ENCODE measurements around the gene CNOT1. TPM values are rescaled to one million over a fixed set of nuclear protein-coding genes. Genes with fewer than 3 reads are reported as not detected.
A peak's percentile ranks its signal among the peaks of the same experiment; 100 is the strongest.
"Not testable (repeated sequence)": the region's sequence is repeated elsewhere in the genome, so short reads cannot be mapped to it uniquely, and the experiment has no call there.

CNOT1 gene
- polyA plus RNA-seq, 10 donors = 77.5 to 111 (median 90.8) TPM

DNA sequence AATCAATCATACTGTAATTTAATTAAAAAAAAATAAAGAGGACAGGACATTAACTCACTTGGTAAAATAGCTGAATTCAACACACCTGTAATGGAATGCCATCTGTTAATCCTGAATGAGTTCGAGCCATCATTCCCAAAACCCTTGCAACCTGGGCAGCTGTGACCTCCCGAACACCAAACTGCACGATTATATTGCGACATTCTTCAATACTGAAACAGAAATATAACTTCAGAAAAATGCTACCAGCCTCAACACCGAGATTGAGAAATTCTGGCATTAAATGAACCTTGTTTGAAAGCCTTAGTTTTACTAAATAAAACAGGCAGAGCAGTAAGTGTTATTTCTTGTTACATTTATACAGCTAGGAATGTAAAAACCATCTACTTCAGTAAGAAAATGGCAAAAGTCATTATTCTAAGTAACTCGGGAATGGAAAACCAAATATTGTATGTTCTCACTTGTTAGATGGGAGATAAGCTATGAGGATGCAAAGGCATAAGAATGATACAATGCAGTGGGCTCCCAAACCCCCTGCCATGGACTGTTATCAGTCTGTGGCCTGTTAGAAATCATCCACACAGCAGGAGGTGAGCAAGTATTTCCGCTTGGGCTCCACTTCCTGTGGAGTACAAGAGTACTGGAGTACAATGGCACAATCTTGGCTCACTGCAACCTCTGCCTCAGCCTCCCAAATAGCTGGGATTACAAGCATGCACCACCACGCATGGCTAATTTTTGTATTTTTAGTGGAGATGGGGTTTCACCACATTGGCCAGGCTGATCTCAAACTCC lies 46.5 kb downstream of the CNOT1 start:
- no peak for DNase-seq

DNA sequence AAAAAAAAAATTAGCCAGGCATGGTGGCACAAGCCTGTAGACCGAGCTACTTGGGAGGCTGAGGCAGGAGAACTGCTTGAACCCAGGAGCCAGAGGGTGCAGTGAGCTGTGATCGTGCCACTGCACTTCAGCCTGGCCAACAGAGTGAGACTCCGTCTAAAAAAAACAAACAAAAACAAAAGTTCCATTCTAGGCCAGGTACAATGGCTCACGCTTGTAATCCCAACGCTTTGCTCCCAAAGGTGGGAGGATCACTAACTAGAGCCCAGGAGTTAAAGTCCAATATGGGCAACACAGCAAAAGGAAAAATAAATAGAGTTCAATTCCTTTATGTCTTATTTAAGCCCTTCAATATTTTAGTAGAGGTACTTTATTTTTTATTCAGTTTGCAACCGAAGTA lies 47.5 kb downstream of the CNOT1 start:
- no peak for DNase-seq

DNA sequence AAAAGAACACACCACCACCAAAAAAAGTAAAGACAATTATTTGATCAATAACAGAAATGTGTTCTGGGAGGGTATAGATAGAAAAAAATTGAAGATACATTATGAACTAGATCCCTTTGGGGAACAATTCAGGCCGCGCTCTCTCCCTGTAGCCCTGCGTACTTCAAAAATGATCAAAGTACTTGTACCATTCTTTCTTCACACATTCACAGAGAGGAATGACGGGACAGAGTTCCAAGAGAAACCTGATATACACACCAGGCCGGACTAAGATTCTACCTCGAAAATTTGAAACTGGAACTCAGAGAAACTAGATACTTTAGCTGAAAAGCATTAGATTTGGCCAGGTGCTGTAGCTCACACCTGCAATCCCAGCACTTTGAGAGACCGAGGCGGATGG lies 50.0 kb downstream of the CNOT1 start:
- no peak for DNase-seq

DNA sequence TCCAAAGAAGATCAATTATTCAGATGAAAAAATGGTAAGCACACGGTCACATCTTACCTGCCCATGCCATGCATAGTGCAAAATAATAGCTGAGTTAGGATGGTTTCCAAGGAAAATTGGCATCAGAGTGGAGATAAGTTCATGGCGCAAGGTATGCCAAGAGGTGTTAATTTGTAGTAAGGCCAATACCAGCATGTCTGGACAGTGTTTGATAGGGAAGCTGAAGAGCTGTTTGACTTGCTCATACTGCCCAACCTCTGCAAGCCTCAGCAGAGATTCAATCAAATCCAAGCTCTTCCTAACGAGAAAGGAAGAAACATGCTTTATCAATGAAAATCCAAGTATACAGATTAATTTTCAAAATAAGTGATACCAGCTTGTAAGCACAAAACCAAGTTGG lies 51.0 kb downstream of the CNOT1 start:
- no peak for DNase-seq

DNA sequence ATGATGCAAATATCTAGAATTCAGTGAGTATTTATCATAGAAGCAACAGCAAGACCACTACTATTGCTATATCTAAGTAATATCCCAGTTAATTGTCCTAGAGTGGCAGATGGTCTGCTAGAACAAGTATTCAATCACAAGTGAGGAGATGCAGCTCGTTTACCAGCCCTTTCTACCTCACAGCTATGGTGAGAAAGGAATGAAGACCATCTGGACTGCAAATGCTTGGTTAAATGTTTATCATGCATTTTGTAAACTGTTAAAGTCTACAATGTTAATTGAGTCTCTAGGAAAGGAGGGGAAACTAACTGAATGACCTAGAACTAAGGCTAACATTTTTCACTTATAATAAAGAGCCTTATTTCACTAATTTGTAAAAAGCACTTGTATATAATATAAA lies 52.5 kb downstream of the CNOT1 start:
- DNase-seq = no peak

DNA sequence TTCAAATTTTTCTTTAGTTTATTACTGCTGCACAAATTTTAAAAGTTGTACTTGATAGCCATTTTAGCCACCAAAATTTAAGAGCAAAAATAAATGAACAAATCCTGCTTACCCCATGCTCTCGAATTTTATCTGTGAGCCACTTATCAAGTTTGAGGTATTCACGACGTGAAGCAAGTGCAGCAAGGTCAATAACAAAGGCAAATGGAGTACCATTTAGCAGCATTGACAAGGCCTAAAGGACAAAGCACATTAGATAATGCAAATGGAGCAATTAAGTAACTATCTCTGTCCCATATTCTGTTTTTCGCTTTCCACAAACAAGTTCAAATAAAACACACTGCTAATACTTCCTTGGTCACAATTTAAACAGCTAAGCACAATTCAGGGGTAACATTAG lies 54.7 kb downstream of the CNOT1 start:
- DNase-seq = no peak

DNA sequence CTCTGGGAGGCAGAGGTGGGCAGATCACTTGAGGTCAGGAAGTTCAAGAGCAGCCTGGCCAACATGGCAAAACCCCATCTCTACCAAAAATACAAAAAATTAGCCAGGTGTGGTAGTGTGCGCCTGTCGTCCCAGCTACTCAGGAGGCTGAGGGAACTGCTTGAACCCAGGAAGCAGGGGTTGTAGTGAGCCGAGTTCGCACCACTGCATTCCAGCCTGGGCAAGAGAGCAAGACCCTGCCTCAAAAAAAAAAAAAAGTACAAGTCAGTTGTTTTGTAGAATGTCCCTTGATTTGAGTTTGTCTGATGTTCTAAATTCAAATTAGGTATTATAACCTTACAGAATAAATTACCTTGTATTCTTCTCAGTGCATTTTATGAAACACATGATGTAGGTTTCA lies 63.9 kb downstream of the CNOT1 start:
- DNase-seq = not testable (repeated sequence)

DNA sequence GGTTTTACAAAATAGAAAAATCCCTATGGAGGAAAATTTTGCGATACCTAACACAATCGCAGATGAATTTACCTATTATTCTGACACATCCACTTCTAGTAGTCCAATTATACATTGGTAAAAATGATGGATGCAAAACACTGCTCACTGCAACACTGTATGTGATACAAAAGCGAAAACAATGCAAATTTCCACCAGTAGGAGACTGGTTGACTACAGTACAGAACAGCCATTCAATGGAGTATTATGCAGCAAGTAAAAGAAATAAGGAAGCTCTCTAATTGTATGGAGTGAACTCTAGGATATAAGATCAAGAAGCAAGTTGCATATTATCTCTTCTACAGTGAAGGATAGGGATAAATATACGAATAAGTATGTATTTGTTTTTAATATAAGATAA lies 65.9 kb downstream of the CNOT1 start:
- no peak for DNase-seq

DNA sequence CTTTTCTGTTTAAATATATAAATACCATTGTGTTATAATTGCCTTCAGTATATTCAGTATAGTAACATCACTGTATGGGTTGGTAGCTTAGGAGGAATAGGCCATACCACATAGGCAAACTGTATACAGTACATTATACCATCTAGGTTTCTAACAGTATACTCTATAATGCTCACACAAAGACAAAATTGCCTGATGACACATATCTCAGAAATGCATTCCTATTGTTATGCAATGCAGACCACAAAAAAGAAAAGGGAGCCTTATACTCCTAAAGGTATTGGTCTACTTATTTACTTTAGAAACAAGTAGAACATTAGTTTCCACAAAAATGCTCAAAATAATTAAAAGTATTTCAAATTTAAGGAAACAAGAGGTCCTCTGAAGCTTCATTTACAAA lies 66.4 kb downstream of the CNOT1 start:
- peak in 1 of 3 donors; percentile 15 for DNase-seq

DNA sequence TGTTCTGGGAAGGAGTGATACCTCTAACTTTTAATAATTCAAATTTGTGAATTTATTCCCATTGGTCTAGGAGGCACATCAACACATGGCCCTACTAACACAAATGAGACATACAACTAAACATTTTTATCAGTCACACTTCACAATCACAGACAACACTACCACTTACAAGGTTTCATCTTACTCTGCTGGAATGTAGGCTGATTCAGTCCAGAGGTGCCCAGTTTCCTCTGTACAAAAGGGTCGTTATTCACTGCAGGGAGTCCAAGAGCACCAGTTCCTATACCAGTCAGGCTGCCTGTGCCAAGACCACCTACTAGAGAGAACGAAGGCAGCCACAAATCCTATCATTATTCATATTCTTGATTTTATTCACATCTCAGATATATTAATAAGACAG lies 72.9 kb downstream of the CNOT1 start:
- no peak for DNase-seq

DNA sequence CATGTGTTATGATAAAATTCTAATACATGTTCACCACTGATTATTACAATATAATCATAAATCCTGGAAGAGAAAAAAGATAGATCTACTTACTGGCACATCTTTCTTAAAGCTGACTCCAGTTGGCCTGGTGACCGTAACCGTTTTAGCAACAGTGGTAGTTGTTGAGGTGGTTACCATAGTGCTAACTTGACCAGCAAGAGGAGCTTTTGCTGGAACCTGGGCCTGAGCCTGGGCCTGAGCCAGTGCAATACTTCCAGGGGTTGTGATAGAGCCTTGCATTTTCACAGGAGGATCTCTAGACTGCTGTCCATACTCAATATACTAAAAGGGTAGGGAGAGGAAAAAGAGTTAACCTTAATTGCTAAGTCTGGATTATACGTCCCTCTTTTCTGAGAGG lies 78.1 kb downstream of the CNOT1 start:
- peak in 2 of 3 donors; percentile 24 to 29 for DNase-seq

DNA sequence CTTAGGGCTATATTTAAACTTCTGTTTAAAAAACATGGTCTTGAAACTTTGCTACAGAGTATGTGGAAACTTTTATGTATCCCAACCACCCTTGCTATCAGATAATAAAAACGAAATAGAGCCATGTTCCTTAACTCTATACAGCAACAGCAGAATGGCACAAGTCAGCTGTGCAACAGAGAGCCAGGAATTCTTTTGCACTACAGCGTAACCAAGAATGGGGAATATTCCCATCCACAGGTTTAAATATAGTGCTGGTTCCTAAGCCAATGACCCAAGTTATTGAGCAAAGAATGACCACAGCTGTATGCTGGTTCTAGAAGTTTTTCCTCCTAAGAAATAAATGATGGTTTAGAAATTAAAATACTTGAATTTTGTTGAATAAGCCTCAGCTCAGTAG lies 81.2 kb downstream of the CNOT1 start:
- no peak for DNase-seq

DNA sequence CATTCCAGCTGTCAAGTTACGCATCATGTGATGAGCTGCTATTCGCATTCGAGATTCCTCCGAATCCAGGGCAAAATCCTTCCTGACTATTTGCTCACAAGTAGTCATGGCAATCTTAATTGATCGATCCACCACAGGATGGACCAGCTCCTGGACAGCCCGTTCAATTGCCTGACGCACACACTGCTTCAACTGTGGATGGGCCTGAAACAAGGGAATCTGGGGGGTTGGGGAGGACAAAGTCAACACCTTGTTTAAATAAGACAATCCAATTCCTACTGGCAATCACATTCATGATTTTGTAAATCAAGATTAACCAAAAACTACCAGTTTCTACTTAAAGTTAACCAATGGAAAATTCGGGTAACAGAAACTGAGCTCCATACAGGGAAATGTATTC lies 85.9 kb downstream of the CNOT1 start:
- no peak for DNase-seq

DNA sequence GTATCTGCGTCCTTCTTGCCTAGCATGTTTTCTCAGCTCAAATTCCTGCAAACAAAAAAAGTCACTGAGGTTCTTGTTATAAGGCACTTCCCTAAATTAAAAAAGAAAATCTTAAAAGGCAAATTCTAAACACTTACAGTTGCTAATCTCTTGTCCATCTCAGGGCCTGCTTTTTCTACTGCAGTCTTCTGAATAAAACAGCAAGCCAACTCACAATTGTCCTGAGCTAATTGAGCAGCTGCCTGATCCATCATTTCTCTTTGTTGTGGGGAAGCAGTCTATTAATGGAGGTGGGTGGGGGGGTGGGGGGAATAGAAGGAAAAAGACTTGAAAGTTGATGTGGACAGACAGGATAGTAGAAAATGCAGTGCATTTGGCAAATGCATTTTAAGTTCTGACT lies 87.3 kb downstream of the CNOT1 start:
- no peak for DNase-seq

DNA sequence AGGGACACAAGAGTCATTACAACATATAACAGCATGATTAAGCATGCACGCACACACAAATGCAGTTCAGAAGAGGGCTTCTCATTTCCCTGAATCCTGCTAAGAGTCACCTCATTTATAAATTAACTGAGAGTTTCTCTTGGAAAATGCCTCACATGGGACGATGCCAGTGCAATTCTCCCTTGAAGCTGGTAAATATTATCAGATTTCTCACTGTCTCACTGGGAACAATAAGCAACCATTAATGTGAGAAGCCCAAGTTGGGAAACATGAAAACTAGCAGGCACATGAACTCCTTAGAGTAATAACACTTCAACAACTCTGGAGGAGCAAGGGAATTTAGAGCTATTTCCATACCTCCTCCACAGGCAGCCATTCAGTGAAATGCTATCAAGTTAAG lies 87.9 kb downstream of the CNOT1 start:
- DNase-seq = no peak

DNA sequence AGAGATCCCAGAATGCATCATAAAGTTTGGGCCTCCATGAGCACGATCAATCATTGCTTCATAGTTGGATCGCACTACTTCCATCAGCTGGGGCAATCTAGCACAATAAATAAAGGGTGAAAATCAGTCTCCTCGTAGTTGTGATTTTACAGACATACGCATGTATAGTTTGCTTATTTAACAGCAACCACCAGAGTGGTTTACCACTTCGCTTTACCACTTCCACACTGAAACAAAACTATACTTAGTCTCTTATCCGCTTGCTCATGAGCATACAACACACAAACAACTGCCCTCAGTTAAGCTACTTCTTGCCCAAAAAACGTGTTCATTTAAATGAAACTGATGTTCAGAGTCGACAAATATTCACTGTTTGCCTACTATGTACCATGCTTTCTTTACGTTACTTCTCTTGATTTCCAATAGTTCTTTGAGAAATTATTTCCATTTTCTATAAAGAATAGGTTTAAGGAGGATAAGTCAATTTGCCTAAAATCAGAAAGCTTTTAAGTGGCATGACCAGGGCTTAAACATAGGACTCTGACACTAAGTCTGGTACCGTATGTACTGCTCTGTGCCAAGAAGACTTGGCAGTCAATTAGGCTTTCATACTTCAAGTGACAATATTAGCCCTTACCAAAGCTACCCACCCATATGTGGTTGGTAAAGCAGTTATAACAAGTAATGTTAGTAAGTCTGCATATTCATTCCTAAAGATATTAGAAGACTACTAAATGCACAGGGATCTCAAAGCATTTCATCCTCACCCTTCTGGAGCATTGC lies 92.3 kb downstream of the CNOT1 start:
- DNase-seq = no peak

DNA sequence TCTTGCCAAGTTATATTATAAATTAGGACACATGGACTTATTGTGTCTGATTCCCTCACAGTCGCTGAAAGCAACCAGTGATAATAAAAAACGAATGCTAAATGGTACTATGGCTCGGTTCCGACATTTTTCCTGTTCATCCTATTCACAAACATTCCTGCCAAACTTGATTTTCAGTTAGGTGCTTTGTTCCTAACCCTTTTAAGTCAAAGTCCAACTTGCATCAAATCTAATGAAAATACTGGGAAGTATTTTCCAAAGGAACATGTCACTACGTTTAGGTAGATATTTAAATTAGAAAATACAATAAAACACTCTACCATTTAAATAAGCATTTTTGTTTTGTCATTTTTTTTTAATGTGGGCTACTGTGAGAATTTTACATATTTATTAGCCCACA lies 93.3 kb downstream of the CNOT1 start:
- DNase-seq = no peak

DNA sequence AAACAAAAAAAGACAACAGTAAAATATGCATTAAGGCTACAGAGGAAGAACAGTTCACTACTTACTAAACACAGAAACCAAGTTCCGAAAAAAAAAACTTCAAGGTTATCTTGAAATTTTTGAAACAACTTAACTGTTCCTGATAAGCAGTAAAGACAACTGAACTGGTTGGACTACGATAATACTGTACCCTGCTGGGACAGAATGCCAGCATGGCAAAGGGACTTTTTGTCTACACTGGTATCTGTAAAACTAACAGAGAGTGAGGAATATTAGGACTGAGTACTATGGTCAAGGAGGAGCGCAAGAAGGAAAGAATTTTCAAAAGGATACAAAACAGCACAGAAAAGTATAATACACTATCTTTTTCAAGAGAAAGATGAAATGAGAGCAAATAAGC lies 94.5 kb downstream of the CNOT1 start:
- no peak for DNase-seq

DNA sequence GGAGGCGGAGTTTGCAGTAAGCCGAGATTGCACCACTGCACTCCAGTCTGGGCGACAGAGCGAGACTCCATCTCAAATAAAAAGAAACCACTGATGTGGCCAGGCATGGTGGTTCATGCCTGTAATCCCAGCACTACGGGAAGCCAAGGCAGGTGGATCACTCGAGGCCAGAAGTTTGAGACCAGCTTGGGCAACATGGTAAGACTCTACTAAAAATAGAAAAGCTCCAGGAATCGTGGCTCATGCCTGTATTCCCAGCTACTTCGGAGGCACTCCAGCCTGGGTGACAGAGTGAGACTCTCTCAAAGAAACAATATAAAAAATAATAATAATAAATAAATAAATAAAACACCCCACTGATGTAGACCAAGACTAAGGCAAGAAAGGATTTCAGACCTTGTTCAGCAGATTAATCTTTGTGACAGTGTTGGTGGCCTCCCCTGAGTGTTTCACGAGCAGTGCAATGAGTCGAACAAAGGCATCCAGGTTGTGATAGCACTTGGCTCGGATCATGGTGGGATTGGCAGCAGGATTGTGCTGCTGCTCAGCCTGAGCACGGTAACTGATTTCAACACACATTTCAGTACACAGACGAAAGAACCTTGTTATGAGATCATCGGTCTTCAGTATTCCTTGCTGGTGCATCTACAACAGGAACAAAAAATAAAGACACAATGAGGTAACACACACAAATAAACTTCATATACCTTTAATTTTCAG lies 95.7 kb downstream of the CNOT1 start:
- no peak for DNase-seq

DNA sequence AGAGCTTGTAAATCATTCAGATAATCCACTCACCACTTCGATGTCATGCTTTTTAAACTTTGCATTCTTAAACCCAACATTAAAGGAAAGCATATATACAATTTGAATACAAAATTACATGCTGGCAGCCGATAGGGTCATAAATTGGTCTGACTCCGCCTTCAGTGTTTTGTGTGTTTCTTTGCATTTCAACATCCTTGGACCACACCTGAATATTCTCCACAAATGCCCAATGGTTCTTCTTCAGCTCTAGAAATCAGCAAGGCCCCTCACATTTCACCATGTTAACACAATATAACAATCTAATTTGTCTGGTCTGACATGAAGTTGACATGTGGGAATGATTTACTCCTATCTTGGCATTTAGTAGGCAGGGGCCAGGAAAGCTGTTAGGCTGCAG lies 97.2 kb downstream of the CNOT1 start:
- DNase-seq = no peak

DNA sequence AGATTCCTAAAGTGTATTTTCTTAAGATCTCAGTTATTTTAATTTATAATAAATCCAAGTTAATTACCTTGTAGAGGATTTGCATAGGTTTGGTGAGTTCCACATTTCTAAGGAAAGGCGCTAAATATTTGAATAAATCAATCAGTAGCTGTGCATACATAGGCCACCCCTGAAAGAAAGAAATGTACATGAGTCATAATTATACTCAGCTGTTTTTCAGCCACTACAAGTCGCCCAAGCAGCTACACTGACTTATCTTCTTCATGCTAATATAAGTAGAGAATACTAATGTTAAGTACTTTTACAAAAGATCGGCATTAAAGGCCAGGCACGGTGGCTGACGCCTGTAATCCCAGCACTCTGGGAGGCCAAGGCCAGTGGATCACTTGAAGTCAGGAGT lies 99.4 kb downstream of the CNOT1 start:
- DNase-seq = no peak

DNA sequence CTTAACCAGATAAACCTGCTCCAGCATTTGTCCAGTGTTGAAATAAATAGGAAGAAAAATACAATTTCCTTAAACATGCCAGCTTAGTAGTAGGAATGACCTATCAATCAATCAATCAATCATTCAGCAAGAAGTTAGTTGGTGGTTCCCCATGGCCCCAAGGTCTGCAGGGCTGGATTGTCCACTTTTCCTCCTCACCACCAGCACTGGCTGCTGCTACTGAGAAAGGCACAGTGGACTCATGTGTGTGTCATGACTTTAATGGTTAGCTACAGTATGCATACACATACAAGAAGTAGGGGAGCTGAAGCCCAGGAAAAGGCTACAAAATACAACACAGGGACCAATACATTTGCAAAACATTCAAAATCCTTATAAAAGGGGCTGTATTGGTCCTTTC lies 109.9 kb downstream of the CNOT1 start:
- DNase-seq = no peak

DNA sequence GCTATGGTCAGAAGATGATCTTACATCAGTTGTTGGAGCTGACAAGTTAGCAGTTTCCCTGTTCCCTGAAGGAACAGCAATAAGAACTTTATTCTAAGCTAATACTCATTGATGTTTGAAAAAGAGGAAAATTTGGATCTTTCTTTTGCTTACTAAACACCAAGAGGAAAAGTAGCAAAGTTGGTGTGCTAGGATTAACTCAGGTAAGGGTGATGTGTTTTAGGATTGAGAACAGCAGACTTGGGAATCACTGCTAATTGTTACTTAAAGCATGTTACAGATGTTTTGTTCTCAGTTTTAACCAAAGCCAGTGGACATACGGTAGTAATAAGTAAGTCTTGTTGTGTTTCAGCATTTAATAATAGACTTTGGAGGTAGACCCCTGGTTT lies 110.7 kb downstream of the CNOT1 start:
- DNase-seq = no peak
